HepG2 (cell line): ENCODE results near the gene IL21R.

Experiments used
- ATM ChIP-seq: fragments of 450-650 bp; IDR thresholded peaks from 2 replicates; pipeline ENCODE4 v1.7.1; 2017; ENCODE audit warnings: mild to moderate bottlenecking, borderline replicate concordance
- HBP1 ChIP-seq: IDR thresholded peaks from 2 replicates; pipeline ENCODE4 v1.6.1; 2016; ENCODE audit warnings: low read depth, control low read depth
- MEIS1 ChIP-seq: sonication (generic); formaldehyde crosslinking; IDR thresholded peaks from 2 replicates; pipeline ENCODE4 v1.9.0; 2021; ENCODE audit warnings: mild to moderate bottlenecking, missing genetic modification reagents, moderate library complexity, borderline replicate concordance
- NONO ChIP-seq, 2 experiments: fragments of 450-650 bp in 1 of 2; sonication (generic) in 1 of 2; formaldehyde crosslinking in 1 of 2; IDR thresholded peaks in 1 of 2; conservative IDR thresholded peaks in 1 of 2; 2 replicates each; pipeline versions ENCODE4 v1.6.1 to v1.8.0; 2017 to 2022; ENCODE audit warnings: mild to moderate bottlenecking in 1 of 2, missing genetic modification reagents in 1 of 2, moderate library complexity in 1 of 2
- PRPF4 ChIP-seq: fragments of 200-400 bp; formaldehyde crosslinking; IDR thresholded peaks from 2 replicates; pipeline ENCODE4 v1.6.1; 2016; ENCODE audit warnings: low read length, low read depth; ENCODE audit not compliant: poor library complexity, severe bottlenecking
- TCF7L2 ChIP-seq: IDR thresholded peaks from 2 replicates; pipeline ENCODE4 v1.6.1; 2011; ENCODE audit warnings: mild to moderate bottlenecking, low read depth, low read length, moderate library complexity
- ZBTB40 ChIP-seq, 2 experiments: fragments of 450-650 bp in 1 of 2; sonication (generic) in 1 of 2; formaldehyde crosslinking in 1 of 2; IDR thresholded peaks; 2 replicates each; pipeline versions ENCODE4 v1.6.1 to v1.8.0; 2016 to 2022; ENCODE audit warnings: antibody characterized with exemption in 1 of 2, mild to moderate bottlenecking in 1 of 2, missing genetic modification reagents in 1 of 2
- ZBTB49 ChIP-seq: sonication (generic); formaldehyde crosslinking; IDR thresholded peaks from 2 replicates; pipeline ENCODE4 v1.4.0; 2020; ENCODE audit warnings: missing genetic modification reagents, borderline replicate concordance
- ZEB1 ChIP-seq: IDR thresholded peaks from 2 replicates; pipeline ENCODE4 v1.6.1; 2012; ENCODE audit warnings: mild to moderate bottlenecking, low read depth, inconsistent platforms; ENCODE audit not compliant: insufficient replicate concordance
- ZNF253 ChIP-seq: sonication (generic); formaldehyde crosslinking; IDR thresholded peaks from 2 replicates; pipeline ENCODE4 v1.8.0; 2022; ENCODE audit warnings: mild to moderate bottlenecking, missing genetic modification reagents, borderline replicate concordance
- ZNF34 ChIP-seq: sonication (generic); formaldehyde crosslinking; IDR thresholded peaks from 2 replicates; pipeline ENCODE4 v1.4.0; 2020; ENCODE audit warnings: mild to moderate bottlenecking, missing genetic modification reagents, borderline replicate concordance
- ZNF383 ChIP-seq: sonication (generic); formaldehyde crosslinking; IDR thresholded peaks from 2 replicates; pipeline ENCODE4 v1.4.0; 2020; ENCODE audit warnings: missing genetic modification reagents, mild to moderate bottlenecking, borderline replicate concordance
- ZNF501 ChIP-seq: sonication (generic); formaldehyde crosslinking; IDR thresholded peaks from 2 replicates; pipeline ENCODE4 v1.5.1; 2020; ENCODE audit warnings: mild to moderate bottlenecking, moderate library complexity, missing genetic modification reagents

GRCh38 chr16:27464626-27465482 is 62.9 kb downstream of the IL21R start:
- TF ChIP-seq ZBTB49: no peak
- TF ChIP-seq PRPF4: no peak
- no peak for TF ChIP-seq ATM
- no peak for TF ChIP-seq NONO (IDR thresholded peaks at IDR 0.05)
- no peak for TF ChIP-seq NONO (CRISPR knock-in tag; conservative IDR thresholded peaks at IDR 0.05)
- no peak for TF ChIP-seq ZBTB40 (IDR thresholded peaks at IDR 0.05)
- no peak for TF ChIP-seq ZBTB40 (CRISPR knock-in tag; IDR thresholded peaks at IDR 0.05)
- no peak for TF ChIP-seq ZNF383
- no peak for TF ChIP-seq TCF7L2
- no peak for TF ChIP-seq ZNF501
- TF ChIP-seq ZNF253 (CRISPR knock-in tag): no peak
- no peak for TF ChIP-seq HBP1 (CRISPR knock-in tag)
- TF ChIP-seq MEIS1 (CRISPR knock-in tag): no peak
- no peak for TF ChIP-seq ZEB1
- no peak for TF ChIP-seq ZNF34 (CRISPR knock-in tag)
